ENCODE measurements around the gene NT5DC1. TPM values are rescaled to one million over a fixed set of nuclear protein-coding genes. Genes with fewer than 3 reads are reported as not detected.

Gene NT5DC1
- polyA plus RNA-seq, 1 donor from 2014 or later: 83.2 TPM

GRCh38 chr6:116102873-116103272 lies 2.2 kb downstream of the NT5DC1 start:
- Mint-ChIP-seq H3K9me3 (no peaks in the 10 kb centered on the region), H3K27ac (peak overlapping the region in 1 of 3 donors; percentile 63), H3K27me3 (no peaks in the 10 kb centered on the region), H3K4me1 (peaks cover 40 to 56% (median 54%) of the 10 kb centered on the region in 3 donors), H3K4me3 (peak overlapping the region; percentile 25 to 98 (median 69)), H3K36me3 (peaks cover 5% of the 10 kb centered on the region)

- peaks cover 9% of the 10 kb centered on the region for H3K36me3 Mint-ChIP-seq
- no peaks in the 10 kb centered on the region for H3K9me3 Mint-ChIP-seq
- peak overlapping the region in 1 of 4 donors; percentile 8 for H3K4me3 Mint-ChIP-seq
- H3K4me1 Mint-ChIP-seq: peaks cover 42 to 54% (median 53%) of the 10 kb centered on the region in 3 donors
- no peak overlapping the region for H3K27ac Mint-ChIP-seq
- no peaks in the 10 kb centered on the region for H3K27me3 Mint-ChIP-seq
These were observed 4.0 kb downstream of the NT5DC1 start for GRCh38 chr6:116104636-116105035.

GRCh38 chr6:116105247-116105646 lies 4.6 kb downstream of the NT5DC1 start:
- Mint-ChIP-seq H3K27ac (no peak overlapping the region), H3K9me3 (no peaks in the 10 kb centered on the region), H3K4me3 (no peak overlapping the region), H3K4me1 (peaks cover 37 to 49% (median 48%) of the 10 kb centered on the region in 3 donors), H3K27me3 (no peaks in the 10 kb centered on the region), H3K36me3 (peaks cover 11% of the 10 kb centered on the region)

- peaks cover 35 to 48% (median 46%) of the 10 kb centered on the region in 3 donors for H3K4me1 Mint-ChIP-seq
- H3K27me3 Mint-ChIP-seq: no peaks in the 10 kb centered on the region
- H3K9me3 Mint-ChIP-seq: no peaks in the 10 kb centered on the region
- H3K4me3 Mint-ChIP-seq: peak overlapping the region in 1 of 4 donors; percentile 18
- no peak overlapping the region for H3K27ac Mint-ChIP-seq
- H3K36me3 Mint-ChIP-seq: peaks cover 12% of the 10 kb centered on the region
These were observed 5.5 kb downstream of the NT5DC1 start for GRCh38 chr6:116106146-116106545.

- Mint-ChIP-seq H3K27me3 (no peaks in the 10 kb centered on the region), H3K36me3 (peaks cover 22% of the 10 kb centered on the region), H3K9me3 (no peaks in the 10 kb centered on the region), H3K4me3 (no peak overlapping the region), H3K4me1 (peaks cover 19 to 24% (median 23%) of the 10 kb centered on the region in 3 donors), H3K27ac (peak overlapping the region in 1 of 3 donors; percentile 71)
These were observed 8.2 kb downstream of the NT5DC1 start for GRCh38 chr6:116108836-116109235.

- no peak overlapping the region for H3K27ac Mint-ChIP-seq
- no peak overlapping the region for H3K4me3 Mint-ChIP-seq
These were observed 11.2 kb downstream of the NT5DC1 start for GRCh38 chr6:116111552-116112528.

GRCh38 chr6:116113386-116113785 lies 12.7 kb downstream of the NT5DC1 start:
- Mint-ChIP-seq H3K27me3 (no peaks in the 10 kb centered on the region), H3K4me1 (peaks cover 5 to 9% (median 7%) of the 10 kb centered on the region in 3 donors), H3K9me3 (no peaks in the 10 kb centered on the region), H3K4me3 (no peak overlapping the region), H3K27ac (no peak overlapping the region), H3K36me3 (peaks cover 21% of the 10 kb centered on the region)

More at GRCh38 chr6:116111552-116112528, 11.2 kb downstream of the NT5DC1 start:
- peaks cover 23% of the 10 kb centered on the region for H3K36me3 Mint-ChIP-seq
- H3K27me3 Mint-ChIP-seq: no peaks in the 10 kb centered on the region
- H3K4me1 Mint-ChIP-seq: peaks cover 5 to 9% (median 7%) of the 10 kb centered on the region in 3 donors
- no peaks in the 10 kb centered on the region for H3K9me3 Mint-ChIP-seq

- Mint-ChIP-seq H3K4me1 (peaks cover 2 to 5% (median 2%) of the 10 kb centered on the region in 3 donors), H3K27ac (no peak overlapping the region), H3K4me3 (no peak overlapping the region), H3K27me3 (no peaks in the 10 kb centered on the region), H3K9me3 (no peaks in the 10 kb centered on the region), H3K36me3 (peaks cover 18% of the 10 kb centered on the region)
These were observed 15.1 kb downstream of the NT5DC1 start for GRCh38 chr6:116115781-116116180.

- H3K36me3 Mint-ChIP-seq: peaks cover 16% of the 10 kb centered on the region
- no peak overlapping the region for H3K27ac Mint-ChIP-seq
- H3K27me3 Mint-ChIP-seq: no peaks in the 10 kb centered on the region
- no peaks in the 10 kb centered on the region for H3K9me3 Mint-ChIP-seq
- H3K4me1 Mint-ChIP-seq: no peaks in the 10 kb centered on the region
- H3K4me3 Mint-ChIP-seq: no peak overlapping the region
These were observed 18.0 kb downstream of the NT5DC1 start for GRCh38 chr6:116118608-116119007.

GRCh38 chr6:116120430-116120829 lies 19.8 kb downstream of the NT5DC1 start:
- H3K9me3 Mint-ChIP-seq: no peaks in the 10 kb centered on the region
- H3K36me3 Mint-ChIP-seq: peaks cover 17% of the 10 kb centered on the region
- no peaks in the 10 kb centered on the region for H3K4me1 Mint-ChIP-seq
- no peaks in the 10 kb centered on the region for H3K27me3 Mint-ChIP-seq
- H3K27ac Mint-ChIP-seq: no peak overlapping the region
- H3K4me3 Mint-ChIP-seq: no peak overlapping the region

GRCh38 chr6:116126032-116126431 lies 25.4 kb downstream of the NT5DC1 start, which contains the start of gene COL10A1:
TSS of gene COL10A1 (minus strand) at chr6:116126132. CDS start at chr6:116125492, 640 bp downstream.
- H3K4me1 Mint-ChIP-seq: no peaks in the 10 kb centered on the region
- peak within 1 kb of the TSS in 1 of 3 donors; percentile 7 for H3K27ac Mint-ChIP-seq
- H3K27me3 Mint-ChIP-seq: no peaks in the 10 kb centered on the region
- no peaks in the 10 kb centered on the region for H3K9me3 Mint-ChIP-seq
- H3K4me3 Mint-ChIP-seq: no peak within 1 kb of the TSS
- peaks cover 18% of the 10 kb centered on the region for H3K36me3 Mint-ChIP-seq

GRCh38 chr6:116127771-116128493 lies 27.3 kb downstream of the NT5DC1 start:
- Mint-ChIP-seq H3K36me3 (peaks cover 24% of the 10 kb centered on the region), H3K4me3 (no peak overlapping the region), H3K9me3 (no peaks in the 10 kb centered on the region), H3K4me1 (no peaks in the 10 kb centered on the region), H3K27me3 (no peaks in the 10 kb centered on the region), H3K27ac (no peak overlapping the region)

- peaks cover 0 to 4% (median 3%) of the 10 kb centered on the region in 3 donors for H3K4me1 Mint-ChIP-seq
- no peak overlapping the region for H3K27ac Mint-ChIP-seq
- H3K4me3 Mint-ChIP-seq: no peak overlapping the region
- H3K27me3 Mint-ChIP-seq: no peaks in the 10 kb centered on the region
- H3K9me3 Mint-ChIP-seq: no peaks in the 10 kb centered on the region
- peaks cover 23% of the 10 kb centered on the region for H3K36me3 Mint-ChIP-seq
These were observed 32.8 kb downstream of the NT5DC1 start for GRCh38 chr6:116133453-116133852.

- Mint-ChIP-seq H3K4me3 (no peak overlapping the region), H3K27ac (no peak overlapping the region)
These were observed 35.7 kb downstream of the NT5DC1 start for GRCh38 chr6:116136373-116136772.

GRCh38 chr6:116136933-116137340 lies 36.3 kb downstream of the NT5DC1 start:
- Mint-ChIP-seq H3K4me3 (no peak overlapping the region), H3K36me3 (peaks cover 12% of the 10 kb centered on the region), H3K4me1 (peaks cover 0 to 4% (median 3%) of the 10 kb centered on the region in 3 donors), H3K27me3 (no peaks in the 10 kb centered on the region), H3K27ac (peak overlapping the region in 1 of 3 donors; percentile 38), H3K9me3 (no peaks in the 10 kb centered on the region)

More at GRCh38 chr6:116136373-116136772, 35.7 kb downstream of the NT5DC1 start:
- peaks cover 0 to 4% (median 3%) of the 10 kb centered on the region in 3 donors for H3K4me1 Mint-ChIP-seq
- no peaks in the 10 kb centered on the region for H3K9me3 Mint-ChIP-seq
- H3K36me3 Mint-ChIP-seq: peaks cover 16% of the 10 kb centered on the region
- no peaks in the 10 kb centered on the region for H3K27me3 Mint-ChIP-seq

Data from IgD-negative memory B cell (primary cell).